Astrocyte of the spinal cord (primary cell): ENCODE results near the gene RAE1.
A peak's percentile ranks its signal among the peaks of the same experiment; 100 is the strongest.

Experiments
- DNase-seq: peaks from one replicate; pipeline ENCODE4 v3.0.0; 2011; ENCODE audit warnings: low read depth, low spot score
- H3K4me3 ChIP-seq: 2 replicates; pipeline ENCODE4 v1.5.1; 2011; ENCODE audit warnings: low read depth, mild to moderate bottlenecking, low read length, moderate library complexity
- in situ Hi-C: cut with HindIII; loops from 2 replicates; pipeline ENCODE4 v1.10.0; 2017; ENCODE audit warnings: low sequenced_read_pairs
- TF ChIP-seq, protein P1 (sequence below): IDR thresholded peaks from 2 replicates; pipeline ENCODE4 v1.5.1; 2012; ENCODE audit warnings: low read depth, mild to moderate bottlenecking, low read length, inconsistent platforms

The RAE1 gene

DNA sequence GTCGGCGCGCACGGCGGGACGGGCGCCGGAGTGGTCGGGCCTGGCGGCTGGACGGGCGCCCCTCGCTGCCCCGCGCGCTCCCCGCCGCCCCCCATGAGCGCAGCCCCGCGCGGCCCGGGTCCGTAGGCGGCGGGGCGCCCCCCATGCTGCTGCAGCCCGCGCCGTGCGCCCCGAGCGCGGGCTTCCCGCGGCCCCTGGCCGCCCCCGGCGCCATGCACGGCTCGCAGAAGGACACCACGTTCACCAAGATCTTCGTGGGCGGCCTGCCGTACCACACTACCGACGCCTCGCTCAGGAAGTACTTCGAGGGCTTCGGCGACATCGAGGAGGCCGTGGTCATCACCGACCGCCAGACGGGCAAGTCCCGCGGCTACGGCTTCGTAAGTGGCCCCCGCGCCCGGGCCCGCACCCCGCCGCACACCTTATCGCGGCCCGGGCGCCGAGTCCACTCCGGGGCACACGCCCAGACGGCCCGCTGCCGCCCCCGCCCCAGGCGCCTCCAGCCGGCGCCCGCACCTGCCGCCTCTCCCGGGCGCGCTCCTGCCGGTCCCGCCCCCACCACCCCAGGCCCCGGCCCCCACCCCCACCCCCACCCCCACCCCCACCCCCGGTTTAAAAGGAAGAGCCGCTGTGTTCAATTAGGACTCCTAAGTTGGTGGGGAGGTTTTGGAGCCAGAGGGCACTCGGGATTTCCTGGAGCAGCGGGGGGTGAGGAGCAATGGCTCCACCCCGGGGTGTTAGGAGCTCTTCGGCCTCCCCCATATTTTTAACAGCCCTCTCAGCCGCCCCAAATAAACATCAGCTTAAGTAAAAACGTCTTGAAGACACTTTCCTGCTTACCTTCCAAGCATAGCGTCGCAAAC lies 40.6 kb downstream of the RAE1 start:
- TF ChIP-seq, protein P1, sequence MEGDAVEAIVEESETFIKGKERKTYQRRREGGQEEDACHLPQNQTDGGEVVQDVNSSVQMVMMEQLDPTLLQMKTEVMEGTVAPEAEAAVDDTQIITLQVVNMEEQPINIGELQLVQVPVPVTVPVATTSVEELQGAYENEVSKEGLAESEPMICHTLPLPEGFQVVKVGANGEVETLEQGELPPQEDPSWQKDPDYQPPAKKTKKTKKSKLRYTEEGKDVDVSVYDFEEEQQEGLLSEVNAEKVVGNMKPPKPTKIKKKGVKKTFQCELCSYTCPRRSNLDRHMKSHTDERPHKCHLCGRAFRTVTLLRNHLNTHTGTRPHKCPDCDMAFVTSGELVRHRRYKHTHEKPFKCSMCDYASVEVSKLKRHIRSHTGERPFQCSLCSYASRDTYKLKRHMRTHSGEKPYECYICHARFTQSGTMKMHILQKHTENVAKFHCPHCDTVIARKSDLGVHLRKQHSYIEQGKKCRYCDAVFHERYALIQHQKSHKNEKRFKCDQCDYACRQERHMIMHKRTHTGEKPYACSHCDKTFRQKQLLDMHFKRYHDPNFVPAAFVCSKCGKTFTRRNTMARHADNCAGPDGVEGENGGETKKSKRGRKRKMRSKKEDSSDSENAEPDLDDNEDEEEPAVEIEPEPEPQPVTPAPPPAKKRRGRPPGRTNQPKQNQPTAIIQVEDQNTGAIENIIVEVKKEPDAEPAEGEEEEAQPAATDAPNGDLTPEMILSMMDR, result no peak
- no peak for DNase-seq
- in situ Hi-C loops, result no loop called here
- peak overlapping the region; percentile 62 for H3K4me3 ChIP-seq

DNA sequence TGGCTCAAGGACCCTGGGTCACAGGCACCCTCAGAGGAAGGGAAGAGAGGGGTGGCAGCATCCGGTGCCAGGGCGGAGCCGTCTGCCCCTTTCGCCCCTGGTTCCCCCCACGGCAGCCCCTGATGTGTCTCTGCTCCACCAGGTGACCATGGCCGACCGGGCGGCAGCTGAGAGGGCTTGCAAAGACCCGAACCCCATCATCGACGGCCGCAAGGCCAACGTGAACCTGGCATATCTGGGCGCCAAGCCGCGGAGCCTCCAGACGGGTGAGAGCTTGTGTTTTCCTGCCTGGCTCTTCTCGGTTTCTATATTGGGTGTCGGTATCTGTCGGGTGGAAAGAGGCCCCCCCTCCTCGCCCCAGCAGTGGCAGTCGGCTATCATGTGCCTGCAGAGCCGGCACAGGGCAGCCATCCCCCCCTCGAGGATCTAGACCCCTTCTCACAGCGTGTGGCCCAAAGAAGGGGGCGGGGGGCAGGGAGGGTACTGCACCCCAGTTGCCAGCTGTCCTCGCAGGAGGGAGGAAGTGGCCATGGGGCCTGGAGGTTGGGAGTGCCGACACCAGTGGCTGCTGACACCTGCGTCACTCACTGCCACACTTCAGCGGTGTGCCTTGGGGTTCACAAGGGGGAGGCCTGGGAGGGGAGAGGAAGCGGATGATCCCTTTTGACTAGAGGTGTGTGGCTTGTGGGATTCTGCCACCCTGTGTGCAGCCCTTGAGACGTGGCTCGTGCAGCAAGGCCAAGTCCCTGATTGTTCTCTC lies 41.6 kb downstream of the RAE1 start:
- peak overlapping the region; percentile 62 for H3K4me3 ChIP-seq
- TF ChIP-seq, protein P1, result no peak
- DNase-seq, result no peak
- in situ Hi-C loops, result no loop called here

DNA sequence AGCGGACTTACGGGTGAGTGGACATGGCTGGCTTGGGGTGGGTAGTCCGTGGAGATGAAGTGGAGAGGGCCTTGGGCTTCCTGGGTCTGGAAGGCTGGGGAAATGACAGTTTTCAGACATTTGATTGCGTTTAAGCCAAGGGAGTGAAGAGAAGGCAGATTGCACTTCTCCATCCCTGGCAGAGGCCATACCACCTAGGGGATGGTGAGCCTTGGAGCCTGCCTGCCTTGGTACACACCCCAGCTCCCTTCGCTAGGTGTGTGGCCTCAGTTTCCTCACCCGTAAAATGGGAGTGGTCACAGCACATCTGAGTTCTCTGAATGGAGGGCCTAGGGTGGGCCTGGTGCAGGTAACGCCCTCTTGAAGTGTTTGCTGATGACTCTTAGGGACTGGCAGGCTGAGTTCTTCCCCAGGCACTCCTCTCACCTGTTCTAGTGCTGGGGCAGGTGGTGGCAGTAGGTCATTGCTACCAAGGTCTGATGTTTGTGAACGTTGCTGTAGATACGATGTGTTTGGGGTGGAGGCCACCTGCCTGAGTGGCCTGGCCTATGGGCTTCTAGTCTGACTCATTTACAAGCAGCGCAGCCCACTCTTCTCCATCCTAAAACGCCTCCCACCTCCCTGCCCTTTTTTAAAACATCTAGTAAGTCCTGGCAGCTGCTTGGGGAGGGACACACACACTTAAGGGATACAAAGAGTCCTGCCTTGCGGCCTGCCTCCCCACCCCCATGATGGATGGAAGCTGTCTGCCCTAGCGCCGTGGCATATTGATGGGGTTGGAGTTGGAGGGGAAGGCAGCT lies 42.5 kb downstream of the RAE1 start:
- TF ChIP-seq, protein P1, result no peak
- no peak overlapping the region for H3K4me3 ChIP-seq
- in situ Hi-C loops, result no loop called here
- no peak for DNase-seq

DNA sequence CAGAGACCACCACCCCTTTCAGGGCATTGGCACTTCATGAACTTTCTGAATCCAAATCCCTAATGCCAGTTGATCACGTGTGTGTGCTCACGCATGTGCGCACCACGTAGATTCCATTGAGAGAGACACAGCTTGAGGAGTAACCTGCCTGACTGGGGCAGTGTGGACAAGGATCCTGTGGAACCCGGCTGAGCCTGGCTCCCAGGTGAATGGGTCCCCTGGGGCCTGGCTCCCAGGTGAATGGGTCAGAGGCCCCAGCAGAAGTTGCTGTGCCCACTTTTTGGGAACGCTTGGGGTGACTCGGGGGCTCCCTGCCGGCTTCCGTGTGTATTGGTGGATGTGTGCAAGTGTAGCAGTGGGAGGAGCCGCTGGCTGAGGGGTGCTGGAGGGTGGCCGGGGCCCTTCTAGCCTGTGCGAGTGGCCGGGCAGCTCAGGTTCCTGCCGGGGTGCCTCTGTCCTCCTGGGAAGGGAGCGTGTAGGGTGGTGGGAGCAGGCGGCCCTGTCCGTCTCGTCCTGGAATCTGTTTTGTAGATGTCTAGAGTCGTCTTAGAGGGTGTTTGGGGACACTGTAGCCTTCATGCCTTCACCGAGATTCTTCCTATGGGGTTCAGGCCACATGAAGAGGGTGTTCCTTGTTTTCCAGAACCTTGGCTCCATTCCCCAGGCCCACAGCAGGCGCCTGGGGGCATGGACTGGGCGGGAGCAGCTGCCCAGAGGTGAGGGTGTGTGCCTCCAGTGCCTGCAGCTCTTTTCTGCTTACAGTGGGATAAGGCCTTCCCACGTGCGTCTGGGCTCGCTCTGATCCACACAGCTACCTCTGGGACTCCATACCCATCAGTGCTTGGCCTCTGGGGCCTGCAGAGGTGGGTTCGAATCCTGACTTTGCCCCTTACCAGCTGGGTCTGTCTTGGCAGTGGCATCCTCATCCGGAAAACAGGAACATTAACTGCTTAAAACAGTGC lies 43.3 kb downstream of the RAE1 start:
- in situ Hi-C loops, result no loop called here
- TF ChIP-seq, protein P1, result no peak
- no peak overlapping the region for H3K4me3 ChIP-seq
- DNase-seq, result no peak

DNA sequence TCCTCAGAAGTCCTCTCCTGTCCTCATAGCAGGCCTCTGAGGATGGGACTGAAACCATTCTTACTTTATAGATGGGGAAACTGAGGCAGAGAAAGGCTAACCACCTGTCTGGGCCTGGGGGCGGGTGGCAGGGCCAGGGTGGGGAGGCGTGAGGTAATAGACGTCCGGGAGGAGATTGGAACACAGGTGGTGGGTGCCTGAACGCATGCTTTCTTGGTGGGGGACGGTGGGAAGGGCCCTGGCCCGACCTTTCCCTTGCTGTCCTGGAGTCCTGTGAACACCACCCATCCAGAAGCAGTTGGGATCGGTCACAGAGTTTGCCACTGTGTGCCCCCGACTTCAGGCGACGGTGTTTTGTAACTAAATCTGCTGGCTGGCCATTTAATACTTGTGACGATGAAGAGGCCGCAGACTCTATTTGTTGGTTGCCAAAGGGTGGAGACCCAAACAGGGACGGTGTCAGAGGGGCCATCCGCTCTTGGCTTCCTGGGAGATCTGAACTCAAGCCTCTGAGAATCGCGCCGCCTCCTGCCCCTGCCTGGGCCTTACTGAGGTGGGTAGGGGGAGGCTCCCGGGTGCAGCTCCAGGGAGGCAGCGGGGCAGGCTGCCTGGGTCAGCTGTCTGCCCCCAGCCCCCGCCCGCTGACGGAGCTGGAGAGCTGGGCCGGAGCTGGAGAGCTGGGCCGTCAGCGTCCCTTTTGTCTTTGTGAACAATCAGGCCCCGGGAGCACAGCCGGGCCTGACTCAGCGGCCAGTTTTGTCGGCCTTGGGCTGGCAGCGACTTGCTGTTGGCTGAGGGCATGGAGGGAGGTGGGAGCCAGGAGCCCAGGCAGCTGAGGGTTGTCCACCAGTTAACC lies 44.3 kb downstream of the RAE1 start:
- no peak overlapping the region for H3K4me3 ChIP-seq
- in situ Hi-C loops, result no loop called here
- peak; percentile 84 for DNase-seq
- TF ChIP-seq, protein P1, result no peak
